CD4-positive, alpha-beta T cell treated with Interleukin-15 for 4 hours (primary cell): Measurements from ENCODE around the gene NPPC.
"Not testable (repeated sequence)": the region's sequence is repeated elsewhere in the genome, so short reads cannot be mapped to it uniquely, and the experiment has no call there.

ENCODE experiments used
- DNase-seq: peaks from one replicate; pipeline ENCODE4 v3.0.0-alpha.2; 2020; ENCODE audit warnings: low spot score

NPPC gene, protein sequence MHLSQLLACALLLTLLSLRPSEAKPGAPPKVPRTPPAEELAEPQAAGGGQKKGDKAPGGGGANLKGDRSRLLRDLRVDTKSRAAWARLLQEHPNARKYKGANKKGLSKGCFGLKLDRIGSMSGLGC

DNA sequence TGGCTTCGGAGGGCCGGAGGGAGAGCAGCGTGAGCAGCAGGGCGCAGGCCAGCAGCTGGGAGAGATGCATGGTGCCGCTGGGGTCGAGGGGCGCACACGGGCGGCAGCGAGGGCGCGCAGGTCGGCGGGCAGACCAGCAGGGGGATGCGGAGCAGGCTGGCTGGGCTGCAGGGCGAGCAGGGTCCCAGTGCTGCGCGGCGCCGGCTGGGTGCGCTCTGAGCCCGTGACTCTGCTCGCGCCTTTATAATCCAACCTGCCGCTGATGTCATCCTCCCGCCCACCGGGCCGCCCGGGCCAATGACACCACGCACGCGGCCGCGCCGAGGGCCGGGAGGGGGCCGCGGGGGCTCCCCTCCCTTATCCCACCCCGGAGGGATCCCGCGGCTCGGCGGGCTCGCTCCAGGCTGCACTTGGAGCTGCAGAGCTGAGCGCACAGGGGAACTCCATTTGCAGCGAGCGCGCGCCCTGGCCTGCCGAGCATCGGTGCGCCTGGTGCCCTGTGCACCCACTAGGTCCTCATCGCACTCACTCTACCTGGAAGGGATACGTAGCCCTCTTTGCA, at the start of gene NPPC:
TSS of gene NPPC (minus strand) at position 217 of the 562 bp plus-strand sequence. CDS start at position 70, 147 bp downstream.
- peak; percentile 3 for DNase-seq

DNA sequence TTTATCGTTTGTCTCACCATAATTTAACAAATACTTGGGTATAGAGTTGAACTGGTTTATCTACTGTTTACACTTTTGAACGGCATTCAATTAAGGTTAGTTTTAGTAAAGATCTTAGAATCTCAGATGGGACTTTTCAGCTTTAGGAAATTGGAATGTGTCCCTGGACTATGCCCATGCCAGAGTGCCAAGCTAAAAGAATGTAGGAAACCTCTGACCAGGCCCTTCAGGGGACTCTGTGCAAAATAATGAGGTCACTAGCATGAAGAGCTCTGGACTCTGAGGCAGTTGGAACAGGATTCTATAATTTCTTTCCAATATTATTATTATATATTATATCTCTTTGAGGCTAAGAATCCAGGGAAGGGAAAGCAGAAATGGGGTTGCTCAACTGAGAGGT, 48.8 kb upstream of the NPPC start:
- no peak for DNase-seq

DNA sequence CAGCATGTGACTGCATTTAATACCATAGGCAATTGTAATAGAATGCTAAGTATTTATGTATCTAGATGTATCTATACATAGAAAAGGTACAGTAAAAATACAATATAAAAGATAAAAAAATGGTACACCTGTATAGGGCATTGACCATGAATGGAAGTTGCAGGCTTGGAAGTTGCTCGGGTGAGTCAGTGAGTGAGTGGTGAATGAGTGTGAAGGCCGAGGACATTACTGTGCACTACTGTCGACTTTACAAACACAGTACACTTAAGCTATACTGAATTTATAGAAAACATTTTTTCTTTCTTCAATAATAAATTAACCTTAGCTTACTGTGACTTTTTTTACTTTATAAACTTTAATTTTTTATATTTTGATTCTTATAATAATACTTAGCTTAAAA, 44.3 kb upstream of the NPPC start:
- no peak for DNase-seq

DNA sequence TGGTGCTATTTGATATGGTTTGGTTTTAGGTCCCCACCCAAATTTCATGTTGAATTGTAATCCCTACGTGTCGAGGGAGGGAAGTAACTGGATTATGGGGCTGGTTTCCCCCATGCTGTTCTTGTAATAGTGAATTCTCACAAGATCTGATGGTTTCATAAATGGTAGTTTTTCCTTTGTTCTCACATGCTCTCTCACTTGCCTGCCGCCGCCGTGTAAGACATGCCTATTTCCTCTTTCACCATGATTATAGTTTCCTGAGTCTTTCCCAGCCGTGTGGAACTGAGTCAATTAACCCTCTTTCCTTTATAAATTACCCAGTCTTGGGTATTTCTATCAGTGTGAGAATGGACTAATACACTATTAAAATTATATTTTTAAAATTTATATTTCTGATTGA, 42.6 kb upstream of the NPPC start:
- DNase-seq: no peak

DNA sequence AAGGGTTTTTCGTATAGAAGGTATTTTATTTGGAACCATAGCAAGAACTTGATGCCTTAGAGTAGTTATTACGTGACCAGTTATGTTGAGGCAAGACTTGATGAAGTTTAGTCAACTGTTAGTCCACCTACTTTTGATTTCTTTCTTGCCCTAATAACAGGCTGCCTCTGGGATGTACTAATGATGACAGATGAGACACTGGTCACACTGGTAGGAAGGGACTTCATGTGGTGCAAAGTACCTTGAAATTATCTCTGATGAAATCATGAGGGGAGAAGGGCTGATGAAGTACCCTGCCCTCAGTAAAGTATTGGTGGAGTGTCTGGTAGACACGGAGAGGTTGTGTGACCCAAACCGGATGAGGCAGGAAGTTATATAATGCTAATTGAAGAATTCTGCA, 40.7 kb upstream of the NPPC start:
- no peak for DNase-seq

DNA sequence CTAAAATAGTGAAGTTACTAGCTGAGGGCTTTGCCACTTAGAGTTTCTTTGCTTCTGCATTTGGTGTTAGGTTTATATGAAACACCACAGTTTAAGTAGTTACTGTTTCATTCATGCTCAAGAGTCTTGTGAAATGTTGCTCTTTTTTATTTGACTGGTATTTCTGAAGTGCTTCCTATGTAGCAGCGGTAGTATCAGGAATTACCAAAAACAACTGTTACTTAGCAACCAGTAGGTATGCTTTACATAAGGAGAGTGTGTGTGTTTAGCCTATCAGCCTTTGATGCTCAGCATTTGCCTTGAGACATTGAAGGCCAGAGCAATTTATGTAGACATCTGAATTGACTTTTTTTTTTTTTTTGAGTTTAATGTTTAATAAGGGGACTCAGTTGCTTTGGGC, 38.9 kb upstream of the NPPC start:
- DNase-seq: no peak

DNA sequence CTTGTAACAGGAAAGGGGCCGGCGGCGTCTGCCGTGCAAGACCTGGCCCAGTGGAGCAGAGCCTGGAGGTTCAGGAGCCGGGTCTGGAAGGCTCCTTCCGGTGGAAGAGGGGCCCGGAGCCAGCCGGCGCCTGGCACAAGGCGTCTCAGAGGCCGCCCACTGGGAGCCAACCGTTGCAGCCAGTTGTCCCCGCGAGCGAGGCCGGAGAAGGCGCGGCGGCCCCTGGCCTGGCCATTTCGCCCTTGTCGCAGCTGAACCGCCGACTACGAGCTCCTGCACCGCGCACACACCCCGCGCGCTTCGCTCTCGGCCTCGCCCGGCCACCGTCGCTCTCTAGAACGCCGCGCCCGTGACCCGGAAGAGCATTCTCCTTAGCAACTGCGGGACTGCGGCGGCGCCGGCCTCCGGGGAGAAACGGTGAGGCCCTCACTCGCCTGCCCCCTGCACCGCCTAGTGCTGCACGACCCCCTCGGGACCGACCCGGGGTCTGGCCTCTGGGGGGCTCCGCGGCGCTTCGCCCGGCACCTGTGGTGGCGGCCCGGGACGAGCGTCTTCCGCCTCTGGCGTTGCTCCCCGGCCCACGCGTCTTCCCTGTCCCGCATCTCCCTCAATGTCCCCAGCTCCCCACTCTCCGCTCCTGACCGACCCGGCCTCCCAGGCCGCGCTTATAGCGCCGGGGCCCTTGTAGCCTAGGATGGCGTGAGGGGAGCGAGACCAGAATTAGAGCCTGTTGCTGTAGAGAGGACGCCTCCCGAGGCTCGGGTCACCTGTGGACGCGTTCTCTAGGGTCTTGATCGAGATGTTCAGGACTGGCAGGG, 35.4 kb upstream of the NPPC start, which contains the start of gene DIS3L2:
TSS of gene DIS3L2 (plus strand) at position 365 of the 818 bp plus-strand sequence. CDS start 53,215 bp downstream, outside the sequence.
- peak; percentile 76 for DNase-seq

DNA sequence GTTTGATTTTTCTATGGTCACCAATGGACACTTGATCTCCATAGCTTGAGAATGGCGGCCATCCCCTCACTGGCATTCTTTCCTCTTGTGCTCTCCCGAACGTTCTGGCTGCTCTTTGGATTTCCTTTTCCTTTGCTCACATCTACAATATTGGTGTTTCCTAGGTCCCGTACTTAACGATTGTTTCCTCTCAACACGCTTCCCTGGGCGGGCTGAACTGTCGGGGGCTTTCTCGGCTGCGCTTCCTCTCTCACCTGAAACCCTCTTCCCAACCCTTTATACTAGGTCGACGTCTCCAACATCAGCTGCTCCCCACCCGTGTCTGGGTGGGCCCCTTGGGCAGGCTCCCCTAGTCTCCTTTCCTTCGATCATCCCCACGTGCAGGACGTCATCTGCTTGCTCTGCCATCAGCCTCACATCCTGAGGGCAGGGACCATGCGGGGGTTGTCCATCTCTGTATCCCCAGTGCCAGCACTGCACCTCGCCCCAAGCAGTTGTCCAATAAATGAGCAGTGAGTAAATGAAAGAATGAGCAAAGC, 34.7 kb upstream of the NPPC start:
- no peak for DNase-seq

DNA sequence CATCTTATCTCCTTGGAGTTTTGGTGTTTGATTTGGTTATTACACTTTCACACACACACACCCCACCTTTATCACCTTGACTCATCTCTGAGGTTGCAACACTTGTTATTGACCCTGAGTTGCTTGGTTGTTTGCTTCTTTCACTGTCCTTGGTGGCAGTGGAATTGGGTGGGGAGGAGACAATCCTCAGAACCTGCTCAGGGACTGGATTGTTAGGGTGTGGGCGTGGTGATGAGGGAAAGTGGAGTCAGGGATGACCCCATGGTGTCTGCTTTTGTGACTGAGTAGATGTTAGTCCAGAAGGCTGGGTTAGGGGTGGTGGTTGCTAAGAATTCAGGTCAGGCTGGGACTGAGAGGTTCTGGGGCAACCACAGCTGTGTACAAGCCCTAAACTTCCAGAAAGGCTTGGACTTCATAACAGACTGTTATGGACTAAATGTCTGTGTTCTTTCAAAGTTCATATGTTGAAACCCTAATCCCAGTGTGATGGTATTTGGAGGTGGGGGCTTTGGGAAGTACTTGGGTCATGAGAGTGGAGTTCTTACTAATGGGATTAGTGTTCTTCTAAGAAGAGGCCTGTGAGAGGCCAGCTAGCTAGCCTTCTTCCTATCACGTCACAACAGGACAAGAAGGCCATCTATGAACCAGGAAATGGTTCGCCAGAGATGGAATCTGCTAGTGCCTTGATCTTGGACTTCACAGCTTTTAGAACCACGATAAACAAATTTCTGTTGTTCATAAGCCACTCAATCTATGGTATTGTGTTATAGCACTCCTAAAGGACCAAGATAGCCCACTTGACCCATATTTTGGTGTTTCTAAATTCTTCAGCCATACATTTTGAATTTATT, 31.9 kb upstream of the NPPC start:
- DNase-seq: no peak

DNA sequence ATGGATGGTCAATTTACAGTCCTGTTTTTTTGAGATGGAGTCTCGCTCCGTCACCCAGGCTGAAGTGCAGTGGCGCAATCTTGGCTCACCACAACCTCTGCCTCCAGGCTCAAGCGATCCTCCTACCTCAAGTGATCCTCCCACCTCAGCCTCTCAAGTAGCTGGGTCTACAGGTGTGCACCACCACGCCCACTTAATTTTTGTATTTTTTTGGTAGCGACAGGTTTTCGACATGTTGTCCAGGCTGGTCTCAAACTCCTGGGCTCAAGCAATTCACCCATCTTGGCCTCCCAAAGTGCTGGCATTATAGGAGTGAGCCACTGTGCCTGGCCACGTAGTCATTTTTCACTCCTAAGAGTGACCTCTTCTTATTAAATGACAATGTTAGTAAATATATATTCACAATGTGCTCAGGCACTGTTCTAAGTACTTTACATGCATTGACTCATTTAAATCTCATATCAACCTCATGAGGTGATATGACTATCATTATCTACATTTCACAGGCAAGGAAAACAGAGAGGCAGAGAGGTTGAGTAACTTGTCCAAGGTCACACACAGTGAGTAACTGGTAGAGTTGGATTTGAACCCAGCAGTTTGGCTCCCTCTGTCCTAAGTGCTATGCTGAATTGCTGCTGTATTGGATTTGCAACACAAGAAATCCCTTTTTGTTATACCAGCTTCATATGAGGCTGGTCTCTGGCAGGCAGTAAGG, 29.7 kb upstream of the NPPC start:
- no peak for DNase-seq

DNA sequence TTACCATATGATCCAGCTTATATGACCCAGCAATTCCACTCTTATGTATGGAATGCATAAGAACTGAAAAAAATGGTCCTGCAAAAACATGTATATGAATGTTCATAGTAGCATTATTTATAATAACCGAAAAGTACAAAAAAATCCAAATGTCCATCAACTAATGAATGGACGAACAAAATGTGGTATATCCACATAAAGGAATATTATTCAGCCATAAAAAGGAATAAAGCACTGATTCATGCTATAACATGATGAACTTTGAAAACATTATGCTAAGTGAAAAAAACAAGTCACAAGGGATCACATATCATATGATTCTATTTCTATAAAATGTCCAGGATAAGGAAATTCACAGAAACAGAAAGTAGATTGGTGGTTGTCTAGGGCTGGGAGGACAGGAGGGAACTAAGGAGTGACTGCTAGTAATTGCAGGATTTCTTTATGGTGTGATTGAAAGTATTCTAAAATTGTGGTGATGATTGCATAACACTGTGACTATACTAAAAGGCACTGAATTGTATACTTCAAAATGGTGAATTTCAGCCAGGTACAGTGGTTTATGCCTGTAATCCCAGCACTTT, 25.3 kb upstream of the NPPC start:
- no peak for DNase-seq

DNA sequence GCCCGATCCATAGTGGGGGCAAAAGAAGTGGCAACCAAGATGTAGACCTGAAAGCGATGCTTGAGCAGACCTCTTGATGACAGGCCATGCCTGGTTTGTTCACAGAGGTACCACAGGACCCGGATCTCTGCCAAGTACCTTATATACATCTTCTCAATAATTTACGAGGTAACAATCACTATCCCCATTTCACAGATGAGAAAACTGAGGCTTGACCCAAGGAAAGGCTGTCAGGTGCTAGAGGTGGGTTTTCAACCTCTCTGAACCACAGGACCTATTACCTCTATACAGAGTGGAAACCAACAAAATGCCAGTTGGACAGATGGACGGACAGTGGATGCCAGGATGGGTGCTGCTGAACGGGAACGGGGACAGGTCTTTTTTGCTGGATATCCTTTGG, 21.5 kb upstream of the NPPC start:
- DNase-seq: no peak

DNA sequence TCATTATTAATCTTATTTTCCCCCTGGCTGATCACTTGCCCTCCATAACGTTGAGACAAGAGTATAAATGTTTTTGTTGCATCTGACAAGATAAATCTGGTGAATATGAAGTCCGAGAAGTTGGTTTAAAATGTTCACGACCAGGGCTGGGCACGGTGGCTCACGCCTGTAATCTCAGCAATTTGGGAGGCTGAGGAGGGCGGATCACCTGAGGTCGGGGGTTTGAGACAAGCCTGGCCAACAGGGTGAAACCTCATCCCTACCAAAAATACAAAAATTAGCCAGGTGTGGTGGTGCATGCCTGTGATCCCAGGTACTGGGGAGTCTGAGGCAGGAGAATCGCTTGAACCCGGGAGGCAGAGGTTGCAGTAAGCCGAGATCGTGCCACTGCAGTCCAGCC, 20.9 kb upstream of the NPPC start:
- DNase-seq: not testable (repeated sequence)

DNA sequence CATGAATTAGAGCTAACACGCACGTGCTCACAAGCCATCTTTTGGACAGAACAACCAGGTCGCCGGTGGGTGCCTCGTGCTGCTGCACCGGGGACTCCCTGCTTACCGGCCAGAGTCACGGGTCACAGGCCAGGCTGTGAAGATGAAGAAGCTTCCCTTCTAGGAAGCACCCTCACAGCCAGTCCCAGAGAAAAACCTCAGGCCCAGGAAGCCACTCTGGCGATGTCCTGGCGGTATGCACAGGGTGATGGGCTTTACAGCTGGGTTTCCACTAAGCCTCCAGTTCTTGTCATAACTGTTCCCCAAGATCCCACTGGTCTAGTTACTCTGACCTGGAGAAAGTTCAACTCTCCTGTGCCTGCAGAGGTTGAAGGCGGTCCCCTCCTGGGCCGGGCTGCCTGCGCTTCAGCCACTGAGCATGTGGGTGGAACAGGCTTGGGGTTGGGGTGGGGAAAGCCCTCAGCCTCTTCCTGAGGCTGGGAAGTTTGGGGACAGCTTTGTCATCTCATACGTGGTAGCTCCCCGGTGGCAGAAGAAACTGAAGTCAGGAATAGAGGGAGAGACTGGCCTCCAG, 20.1 kb upstream of the NPPC start:
- no peak for DNase-seq

DNA sequence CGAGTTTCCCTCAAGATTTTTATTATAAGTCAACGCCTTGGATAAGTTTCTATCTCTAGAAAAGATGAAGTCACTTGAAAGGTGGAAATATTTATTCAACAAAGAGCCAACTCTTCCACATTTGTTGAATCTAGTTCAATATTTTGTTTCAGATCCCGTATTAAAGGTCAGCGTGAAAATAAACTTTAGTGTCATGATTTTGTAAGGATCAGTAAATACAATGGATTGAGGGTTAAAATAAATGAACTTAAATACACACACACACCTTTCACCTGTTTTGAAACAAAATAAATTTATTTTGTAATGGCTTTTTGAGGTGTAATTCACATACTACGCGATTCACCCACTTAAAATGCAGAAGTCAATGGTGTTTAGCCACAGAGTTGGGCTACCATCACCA, 16.0 kb upstream of the NPPC start:
- DNase-seq: no peak

DNA sequence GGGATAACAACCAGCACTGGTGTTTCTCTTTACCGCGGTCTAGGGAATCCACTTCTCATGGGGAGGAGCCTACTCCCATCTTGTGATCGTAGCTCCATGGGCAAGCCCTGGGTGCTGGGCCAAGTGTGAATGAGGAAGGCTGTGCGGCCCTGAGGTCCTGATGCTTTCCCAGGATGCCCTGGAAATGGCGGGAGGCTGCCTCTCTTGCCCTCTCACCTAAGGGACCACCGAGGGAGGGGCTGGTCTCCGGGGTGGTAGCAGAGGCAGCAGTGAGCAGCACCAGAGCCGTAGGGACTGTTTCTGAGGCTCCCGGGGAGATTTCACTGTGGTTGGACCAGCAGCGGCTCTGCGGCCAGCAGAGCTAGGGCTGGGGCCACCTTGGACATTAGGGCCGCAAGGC, 15.5 kb upstream of the NPPC start:
- no peak for DNase-seq

DNA sequence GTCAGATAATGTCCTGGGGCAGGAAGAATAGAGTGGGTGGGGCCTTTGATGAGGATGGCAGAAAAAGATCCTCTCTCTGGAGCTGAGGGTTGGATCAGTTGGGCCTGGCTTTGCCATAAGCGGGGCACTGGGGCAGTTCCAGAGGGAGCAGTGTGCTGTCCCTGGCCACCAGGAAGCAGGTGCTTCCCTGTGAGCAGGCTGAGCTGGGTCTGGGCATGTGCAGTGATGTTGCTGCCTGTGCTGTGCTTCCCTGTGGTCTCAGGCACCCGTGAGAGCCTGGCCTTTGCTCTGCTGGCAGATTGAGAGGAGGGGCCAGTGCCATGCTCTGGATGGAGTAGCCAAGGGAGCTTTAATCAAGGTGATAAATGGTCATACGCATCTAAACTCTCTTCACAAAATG, 14.6 kb upstream of the NPPC start:
- DNase-seq: no peak

DNA sequence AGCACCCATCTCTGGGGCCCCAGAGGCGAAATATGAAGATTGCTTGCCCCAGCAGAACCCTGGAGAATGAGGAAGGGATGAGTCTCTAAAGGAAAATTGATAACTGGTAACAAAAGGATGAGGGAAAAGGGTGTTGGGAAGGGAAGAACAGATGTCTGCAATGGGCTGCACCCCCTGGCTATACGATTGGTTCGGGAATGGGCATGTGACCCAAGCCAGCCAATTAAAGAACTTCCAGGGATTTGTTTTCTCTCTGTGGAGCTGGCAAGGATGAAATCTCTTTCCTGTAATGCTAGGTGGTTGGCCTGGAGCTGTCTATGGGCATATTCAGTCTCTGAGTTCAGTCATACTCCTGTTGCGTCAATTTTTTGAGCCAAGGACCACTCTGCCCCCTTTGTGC, 12.8 kb upstream of the NPPC start:
- DNase-seq: no peak

DNA sequence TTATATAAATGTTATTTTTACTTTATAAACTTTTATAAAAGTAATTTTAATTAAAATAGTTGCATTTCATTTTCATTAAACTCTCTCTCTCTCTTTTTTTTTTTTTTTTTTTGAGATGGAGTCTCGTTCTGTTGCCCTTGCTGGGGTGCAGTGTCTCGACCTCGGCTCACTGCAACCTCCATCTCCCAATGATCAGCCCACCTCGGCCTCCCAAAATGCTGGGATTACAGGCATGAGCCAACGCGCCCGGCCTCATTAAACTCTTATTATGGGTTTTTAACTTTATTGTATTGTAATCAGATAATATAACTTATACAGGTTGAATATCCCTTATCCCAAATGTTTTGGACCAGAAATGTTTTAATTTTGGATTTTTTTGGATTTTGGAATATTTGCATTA, 10.9 kb upstream of the NPPC start:
- DNase-seq: no peak

DNA sequence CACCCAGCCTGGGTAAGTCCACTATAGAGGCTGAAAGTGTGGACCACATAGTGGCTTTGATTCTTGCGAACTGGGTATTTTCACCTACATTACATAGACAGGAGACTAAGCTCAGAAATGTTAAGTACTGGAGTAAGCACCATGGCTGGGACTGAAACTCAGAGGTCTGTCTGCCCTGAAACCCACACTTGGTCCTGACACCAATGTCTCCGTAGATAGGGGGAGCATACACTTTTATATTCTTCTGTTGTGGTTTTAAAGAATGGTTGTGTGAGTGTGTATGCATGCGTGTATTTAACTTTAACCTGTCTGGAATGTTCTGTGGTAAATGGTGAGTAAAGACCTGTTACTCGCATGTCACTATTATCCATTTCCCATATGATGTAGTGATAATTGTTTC, 10.3 kb upstream of the NPPC start:
- no peak for DNase-seq

DNA sequence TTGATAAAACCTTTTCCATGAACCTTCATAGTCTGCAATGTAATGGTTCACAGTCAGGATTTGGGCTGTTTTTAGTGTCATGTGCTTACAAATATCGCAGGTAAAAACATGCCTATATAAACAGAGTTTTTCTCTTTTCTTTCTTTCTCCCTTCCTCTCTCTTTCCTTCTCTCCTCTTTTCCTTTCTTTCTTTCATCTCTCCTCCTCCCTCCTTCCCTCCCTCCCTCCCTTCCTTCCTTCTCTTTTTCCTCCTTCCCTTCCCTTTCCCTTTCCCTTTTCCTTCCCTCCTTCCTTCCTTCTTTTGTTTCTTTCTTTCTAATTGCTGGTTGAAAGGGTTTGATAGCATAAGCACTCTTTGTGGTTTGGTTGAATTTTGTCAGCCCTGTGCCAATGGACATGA, 9.6 kb upstream of the NPPC start:
- DNase-seq: no peak
